ENCODE results near the gene DNM3.
"Not testable (repeated sequence)": the region's sequence is repeated elsewhere in the genome, so short reads cannot be mapped to it uniquely, and the experiment has no call there.

The DNM3 gene

GRCh38 chr1:171841050-171841910 is at the start of gene DNM3:
DNM3 (plus strand) TSS chr1:171841498; CDS start chr1:171841657, 159 bp downstream.
- peak; percentile 75 for DNase-seq

GRCh38 chr1:171792656-171793369 is 48.5 kb upstream of the DNM3 start:
- DNase-seq = no peak

- no peak for DNase-seq
Observed at GRCh38 chr1:171793636-171794035, 47.7 kb upstream of the DNM3 start.

- DNase-seq = peak; percentile 41
Observed at GRCh38 chr1:171794085-171794484, 47.2 kb upstream of the DNM3 start.

- DNase-seq = no peak
Observed at GRCh38 chr1:171796592-171796991, 44.7 kb upstream of the DNM3 start.

- no peak for DNase-seq
Observed at GRCh38 chr1:171798311-171798710, 43.0 kb upstream of the DNM3 start.

- DNase-seq = no peak
Observed at GRCh38 chr1:171798765-171799164, 42.5 kb upstream of the DNM3 start.

GRCh38 chr1:171799166-171799565 is 42.1 kb upstream of the DNM3 start:
- DNase-seq = no peak

- DNase-seq = not testable (repeated sequence)
Observed at GRCh38 chr1:171799698-171800097, 41.6 kb upstream of the DNM3 start.

GRCh38 chr1:171800342-171800741 is 41.0 kb upstream of the DNM3 start:
- DNase-seq = no peak

GRCh38 chr1:171800851-171801250 is 40.4 kb upstream of the DNM3 start:
- DNase-seq = no peak

- no peak for DNase-seq
Observed at GRCh38 chr1:171801487-171801891, 39.8 kb upstream of the DNM3 start.

- DNase-seq = no peak
Observed at GRCh38 chr1:171802207-171802606, 39.1 kb upstream of the DNM3 start.

GRCh38 chr1:171803045-171803444 is 38.3 kb upstream of the DNM3 start:
- DNase-seq = no peak

- no peak for DNase-seq
Observed at GRCh38 chr1:171803461-171804022, 37.8 kb upstream of the DNM3 start.

GRCh38 chr1:171805395-171806115 is 35.7 kb upstream of the DNM3 start:
- no peak for DNase-seq

GRCh38 chr1:171807556-171807955 is 33.7 kb upstream of the DNM3 start:
- DNase-seq = no peak

- DNase-seq = no peak
Observed at GRCh38 chr1:171809834-171810233, 31.5 kb upstream of the DNM3 start.

- DNase-seq = no peak
Observed at GRCh38 chr1:171811672-171812071, 29.6 kb upstream of the DNM3 start.

GRCh38 chr1:171814692-171815091 is 26.6 kb upstream of the DNM3 start:
- DNase-seq = no peak

GRCh38 chr1:171816300-171816901 is 24.9 kb upstream of the DNM3 start:
- no peak for DNase-seq

GRCh38 chr1:171817511-171818265 is 23.6 kb upstream of the DNM3 start:
- peak; percentile 7 for DNase-seq

All from stimulated activated CD4-positive, alpha-beta T cell treated with anti-CD3 and anti-CD28 coated beads, Interleukin-4, amount 100 ng/mL, for 1 hour (primary cell).